ENCODE data around the gene RARB.
A peak's percentile ranks its signal among the peaks of the same experiment; 100 is the strongest.

Gene RARB

DNA sequence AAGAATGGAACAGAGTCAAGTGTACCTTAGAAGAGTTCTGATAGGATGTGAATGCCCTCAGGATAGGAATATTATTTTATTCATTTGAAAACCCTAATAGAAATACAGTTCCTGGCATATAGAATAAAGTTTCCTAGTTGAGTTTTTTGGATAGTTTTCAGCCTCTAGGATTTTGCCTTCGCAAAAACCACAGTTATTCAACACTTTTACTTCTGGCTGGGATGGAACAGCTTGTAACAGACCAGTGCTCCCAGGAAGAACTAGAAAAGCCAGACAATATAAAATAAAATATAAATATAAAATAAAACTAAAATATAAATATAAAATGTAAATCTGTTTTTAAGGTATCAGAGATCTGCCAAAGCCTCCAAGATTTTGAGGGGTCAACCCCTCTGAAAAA lies 27.5 kb upstream of the RARB start:
- DNase-seq: no peak
- H3K4me3 ChIP-seq (ENCODE audit: low read depth, low read length): no peak overlapping the region
- no peaks in the 10 kb centered on the region for H3K27me3 ChIP-seq (replicated peaks)
- H3K27ac ChIP-seq: no peak overlapping the region
- no peaks in the 10 kb centered on the region for H3K36me3 ChIP-seq (replicated peaks)
- in situ Hi-C loops (cut with HindIII; ENCODE audit: low pct_ligation_motif_present, low sequenced_read_pairs): no loop called here
- no peak for TF ChIP-seq CTCF (IDR thresholded peaks at IDR 0.05; ENCODE audit: low read depth, low read length, missing control alignments)

- Histone ChIP-seq H3K36me3 (replicated peaks) (no peaks in the 10 kb centered on the region), H3K27ac (no peak overlapping the region), H3K27me3 (replicated peaks) (no peaks in the 10 kb centered on the region), H3K4me3 (ENCODE audit: low read depth, low read length) (no peak overlapping the region)
- DNase-seq: no peak
- no peak for TF ChIP-seq CTCF (IDR thresholded peaks at IDR 0.05; ENCODE audit: low read depth, low read length, missing control alignments)
- in situ Hi-C loops (cut with HindIII; ENCODE audit: low pct_ligation_motif_present, low sequenced_read_pairs): no loop called here
Measured at GRCh38 chr3:25403968-25404367, 24.1 kb upstream of the RARB start.

DNA sequence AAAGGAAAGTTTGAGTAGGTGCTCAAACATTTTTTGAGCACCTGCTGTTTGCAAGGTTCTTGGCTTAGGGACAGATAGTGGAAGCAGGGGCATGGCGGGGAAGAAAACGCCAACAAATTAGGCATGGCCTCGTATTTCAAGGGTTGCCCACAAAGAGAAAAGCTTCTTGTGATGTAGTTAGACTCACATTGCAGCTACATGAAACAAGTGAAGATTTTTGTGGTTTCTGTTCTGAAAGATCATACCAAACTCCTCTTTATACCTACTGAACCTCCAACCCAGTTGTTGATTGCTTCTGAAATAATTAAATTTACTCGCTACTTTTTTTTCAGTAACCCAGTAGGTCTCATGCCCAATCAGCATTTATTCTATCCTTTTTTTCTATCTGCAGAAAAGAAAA lies 23.5 kb upstream of the RARB start:
- Histone ChIP-seq H3K4me3 (ENCODE audit: low read depth, low read length) (no peak overlapping the region), H3K27ac (no peak overlapping the region), H3K36me3 (replicated peaks) (no peaks in the 10 kb centered on the region), H3K27me3 (replicated peaks) (no peaks in the 10 kb centered on the region)
- in situ Hi-C loops (cut with HindIII; ENCODE audit: low pct_ligation_motif_present, low sequenced_read_pairs): no loop called here
- TF ChIP-seq CTCF (IDR thresholded peaks at IDR 0.05; ENCODE audit: low read depth, low read length, missing control alignments): no peak
- DNase-seq: no peak

DNA sequence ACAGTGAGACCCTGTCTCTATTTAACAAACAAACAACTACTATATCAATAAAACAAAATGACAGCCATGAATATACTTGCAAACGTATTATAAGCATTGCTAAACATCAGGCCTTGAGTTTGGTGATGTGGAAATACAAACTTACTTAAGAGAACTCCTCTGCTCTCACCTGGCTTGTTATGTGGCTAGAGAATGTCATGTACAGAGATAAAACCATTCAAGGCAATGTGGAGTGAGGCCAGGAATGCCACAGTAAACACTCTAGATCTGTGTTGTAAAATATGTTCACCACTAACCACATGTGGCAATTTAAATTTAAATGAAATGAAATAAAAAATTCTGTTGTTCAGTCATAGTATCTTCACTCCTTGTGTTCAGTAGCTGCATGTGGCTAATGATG lies 22.7 kb upstream of the RARB start:
- in situ Hi-C loops (cut with HindIII; ENCODE audit: low pct_ligation_motif_present, low sequenced_read_pairs): no loop called here
- Histone ChIP-seq H3K27ac (no peak overlapping the region), H3K36me3 (replicated peaks) (no peaks in the 10 kb centered on the region), H3K27me3 (replicated peaks) (no peaks in the 10 kb centered on the region), H3K4me3 (ENCODE audit: low read depth, low read length) (no peak overlapping the region)
- no peak for DNase-seq
- no peak for TF ChIP-seq CTCF (IDR thresholded peaks at IDR 0.05; ENCODE audit: low read depth, low read length, missing control alignments)

DNA sequence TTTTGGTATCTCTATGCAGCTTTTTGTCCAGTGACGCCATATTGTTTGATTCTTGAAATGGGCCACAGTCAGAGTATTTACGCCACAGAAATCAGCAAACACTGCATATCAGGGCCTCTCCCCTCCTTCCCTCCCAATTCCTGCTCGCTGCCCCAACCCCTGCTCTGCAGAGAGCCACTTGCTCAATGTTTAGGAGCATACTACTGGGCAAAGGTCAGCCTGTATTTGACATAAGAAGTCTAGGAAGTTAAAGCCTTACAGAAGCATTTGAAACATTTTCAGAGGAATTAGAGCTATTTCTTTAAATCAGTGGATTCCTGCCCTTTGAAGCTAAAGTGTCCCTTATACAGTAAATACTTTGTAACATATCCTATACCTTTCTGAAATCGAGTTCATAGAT lies 17.4 kb upstream of the RARB start:
- Histone ChIP-seq H3K36me3 (replicated peaks) (no peaks in the 10 kb centered on the region), H3K27me3 (replicated peaks) (no peaks in the 10 kb centered on the region), H3K27ac (no peak overlapping the region), H3K4me3 (ENCODE audit: low read depth, low read length) (no peak overlapping the region)
- no peak for TF ChIP-seq CTCF (IDR thresholded peaks at IDR 0.05; ENCODE audit: low read depth, low read length, missing control alignments)
- in situ Hi-C loops (cut with HindIII; ENCODE audit: low pct_ligation_motif_present, low sequenced_read_pairs): no loop called here
- no peak for DNase-seq

DNA sequence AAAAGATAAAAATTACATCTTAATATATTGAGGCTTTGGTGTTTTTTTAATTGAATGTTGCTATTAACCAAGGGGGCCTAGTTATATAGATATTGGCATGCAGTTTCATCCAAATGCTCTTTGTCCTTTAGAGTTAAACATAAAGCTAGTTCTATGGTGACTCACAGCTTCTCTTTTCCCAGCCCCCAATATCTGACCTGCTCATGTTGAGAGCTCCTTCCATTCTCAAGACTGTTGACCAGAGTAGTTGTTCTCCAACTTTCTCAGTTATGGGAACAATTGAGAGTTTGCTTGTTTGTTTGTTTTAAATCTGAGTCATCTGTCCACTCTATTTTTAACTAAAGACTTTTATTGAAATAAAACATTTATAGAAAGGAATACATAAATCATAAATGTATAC lies 15.8 kb upstream of the RARB start:
- no peak overlapping the region for H3K27ac ChIP-seq
- no peak for TF ChIP-seq CTCF (IDR thresholded peaks at IDR 0.05; ENCODE audit: low read depth, low read length, missing control alignments)
- no peaks in the 10 kb centered on the region for H3K27me3 ChIP-seq (replicated peaks)
- H3K36me3 ChIP-seq (replicated peaks): no peaks in the 10 kb centered on the region
- DNase-seq: peak; percentile 51
- in situ Hi-C loops (cut with HindIII; ENCODE audit: low pct_ligation_motif_present, low sequenced_read_pairs): no loop called here
- no peak overlapping the region for H3K4me3 ChIP-seq (ENCODE audit: low read depth, low read length)
